ENCODE data around the gene SCOC. TPM values are rescaled to one million over a fixed set of nuclear protein-coding genes. Genes with fewer than 3 reads are reported as not detected.

Gene SCOC
- polyA plus RNA-seq, 1 donor from 2014 or later, result 320 TPM

DNA sequence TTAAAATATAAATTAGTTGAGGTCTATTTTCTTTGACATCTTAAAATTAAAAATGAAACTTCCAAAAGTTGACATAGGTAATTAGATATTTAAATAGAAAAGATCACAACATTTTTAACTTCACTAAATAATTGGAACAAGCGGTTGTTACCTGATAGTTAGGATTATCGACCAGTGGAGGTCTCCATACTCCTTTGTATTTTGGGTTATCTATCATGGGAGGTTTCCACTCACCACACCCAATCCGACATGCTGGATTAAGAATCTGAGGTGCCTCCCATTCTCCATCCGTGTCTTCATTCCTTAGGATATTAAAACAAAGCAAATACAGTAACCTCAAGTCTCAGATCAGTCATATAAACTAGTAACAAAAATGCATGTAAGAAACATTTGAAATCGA, 22.2 kb downstream of the SCOC start:
- H3K79me2 ChIP-seq (replicated peaks; ENCODE audit: insufficient read depth, low read length), result no peaks in the 10 kb centered on the region
- H2AFZ ChIP-seq (ENCODE audit: low read depth, low read length), result no peak overlapping the region
- no peak overlapping the region for H3K4me3 ChIP-seq (ENCODE audit: low read length)
- H3K36me3 ChIP-seq (ENCODE audit: insufficient read depth, low read length), result no peaks in the 10 kb centered on the region
- no peak overlapping the region for H3K4me2 ChIP-seq (ENCODE audit: low read length)
- no peaks in the 10 kb centered on the region for H4K20me1 ChIP-seq (ENCODE audit: insufficient read depth)
- TF ChIP-seq, protein P1, sequence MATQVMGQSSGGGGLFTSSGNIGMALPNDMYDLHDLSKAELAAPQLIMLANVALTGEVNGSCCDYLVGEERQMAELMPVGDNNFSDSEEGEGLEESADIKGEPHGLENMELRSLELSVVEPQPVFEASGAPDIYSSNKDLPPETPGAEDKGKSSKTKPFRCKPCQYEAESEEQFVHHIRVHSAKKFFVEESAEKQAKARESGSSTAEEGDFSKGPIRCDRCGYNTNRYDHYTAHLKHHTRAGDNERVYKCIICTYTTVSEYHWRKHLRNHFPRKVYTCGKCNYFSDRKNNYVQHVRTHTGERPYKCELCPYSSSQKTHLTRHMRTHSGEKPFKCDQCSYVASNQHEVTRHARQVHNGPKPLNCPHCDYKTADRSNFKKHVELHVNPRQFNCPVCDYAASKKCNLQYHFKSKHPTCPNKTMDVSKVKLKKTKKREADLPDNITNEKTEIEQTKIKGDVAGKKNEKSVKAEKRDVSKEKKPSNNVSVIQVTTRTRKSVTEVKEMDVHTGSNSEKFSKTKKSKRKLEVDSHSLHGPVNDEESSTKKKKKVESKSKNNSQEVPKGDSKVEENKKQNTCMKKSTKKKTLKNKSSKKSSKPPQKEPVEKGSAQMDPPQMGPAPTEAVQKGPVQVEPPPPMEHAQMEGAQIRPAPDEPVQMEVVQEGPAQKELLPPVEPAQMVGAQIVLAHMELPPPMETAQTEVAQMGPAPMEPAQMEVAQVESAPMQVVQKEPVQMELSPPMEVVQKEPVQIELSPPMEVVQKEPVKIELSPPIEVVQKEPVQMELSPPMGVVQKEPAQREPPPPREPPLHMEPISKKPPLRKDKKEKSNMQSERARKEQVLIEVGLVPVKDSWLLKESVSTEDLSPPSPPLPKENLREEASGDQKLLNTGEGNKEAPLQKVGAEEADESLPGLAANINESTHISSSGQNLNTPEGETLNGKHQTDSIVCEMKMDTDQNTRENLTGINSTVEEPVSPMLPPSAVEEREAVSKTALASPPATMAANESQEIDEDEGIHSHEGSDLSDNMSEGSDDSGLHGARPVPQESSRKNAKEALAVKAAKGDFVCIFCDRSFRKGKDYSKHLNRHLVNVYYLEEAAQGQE (IDR thresholded peaks at IDR 0.05; ENCODE audit: borderline replicate concordance), result no peak
- TF ChIP-seq POLR2AphosphoS5 (IDR thresholded peaks at IDR 0.05), result no peak
- TF ChIP-seq, protein P2, sequence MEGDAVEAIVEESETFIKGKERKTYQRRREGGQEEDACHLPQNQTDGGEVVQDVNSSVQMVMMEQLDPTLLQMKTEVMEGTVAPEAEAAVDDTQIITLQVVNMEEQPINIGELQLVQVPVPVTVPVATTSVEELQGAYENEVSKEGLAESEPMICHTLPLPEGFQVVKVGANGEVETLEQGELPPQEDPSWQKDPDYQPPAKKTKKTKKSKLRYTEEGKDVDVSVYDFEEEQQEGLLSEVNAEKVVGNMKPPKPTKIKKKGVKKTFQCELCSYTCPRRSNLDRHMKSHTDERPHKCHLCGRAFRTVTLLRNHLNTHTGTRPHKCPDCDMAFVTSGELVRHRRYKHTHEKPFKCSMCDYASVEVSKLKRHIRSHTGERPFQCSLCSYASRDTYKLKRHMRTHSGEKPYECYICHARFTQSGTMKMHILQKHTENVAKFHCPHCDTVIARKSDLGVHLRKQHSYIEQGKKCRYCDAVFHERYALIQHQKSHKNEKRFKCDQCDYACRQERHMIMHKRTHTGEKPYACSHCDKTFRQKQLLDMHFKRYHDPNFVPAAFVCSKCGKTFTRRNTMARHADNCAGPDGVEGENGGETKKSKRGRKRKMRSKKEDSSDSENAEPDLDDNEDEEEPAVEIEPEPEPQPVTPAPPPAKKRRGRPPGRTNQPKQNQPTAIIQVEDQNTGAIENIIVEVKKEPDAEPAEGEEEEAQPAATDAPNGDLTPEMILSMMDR (IDR thresholded peaks at IDR 0.05; ENCODE audit: poor library complexity, severe bottlenecking), result no peak
- TF ChIP-seq MXI1 (conservative IDR thresholded peaks at IDR 0.05; ENCODE audit: poor library complexity, severe bottlenecking), result no peak
- TF ChIP-seq EZH2 (IDR thresholded peaks at IDR 0.05; ENCODE audit: borderline replicate concordance, insufficient read depth, low read length, poor library complexity, severe bottlenecking), result no peak
- no peak for TF ChIP-seq RAD21 (conservative IDR thresholded peaks at IDR 0.05)
- no peak for TF ChIP-seq TAF1 (IDR thresholded peaks at IDR 0.05; ENCODE audit: low read depth)
- no peak for TF ChIP-seq EP300 (conservative IDR thresholded peaks at IDR 0.05; ENCODE audit: poor library complexity, severe bottlenecking)
- no peak for TF ChIP-seq SMC3 (conservative IDR thresholded peaks at IDR 0.05; ENCODE audit: poor library complexity)
- H3K9me3 ChIP-seq (ENCODE audit: low read length), result no peaks in the 10 kb centered on the region
- no peak overlapping the region for H3K9ac ChIP-seq (ENCODE audit: low read length)
- H3K27me3 ChIP-seq (ENCODE audit: insufficient read depth, low read depth, low read length), result no peaks in the 10 kb centered on the region
- H3F3A ChIP-seq (ENCODE audit: insufficient read depth, low read length, poor library complexity, severe bottlenecking), result no peaks in the 10 kb centered on the region
- no peak overlapping the region for H3K27ac ChIP-seq (ENCODE audit: low read length)
- H3K9me2 ChIP-seq (ENCODE audit: insufficient read depth, low read length), result no peaks in the 10 kb centered on the region

DNA sequence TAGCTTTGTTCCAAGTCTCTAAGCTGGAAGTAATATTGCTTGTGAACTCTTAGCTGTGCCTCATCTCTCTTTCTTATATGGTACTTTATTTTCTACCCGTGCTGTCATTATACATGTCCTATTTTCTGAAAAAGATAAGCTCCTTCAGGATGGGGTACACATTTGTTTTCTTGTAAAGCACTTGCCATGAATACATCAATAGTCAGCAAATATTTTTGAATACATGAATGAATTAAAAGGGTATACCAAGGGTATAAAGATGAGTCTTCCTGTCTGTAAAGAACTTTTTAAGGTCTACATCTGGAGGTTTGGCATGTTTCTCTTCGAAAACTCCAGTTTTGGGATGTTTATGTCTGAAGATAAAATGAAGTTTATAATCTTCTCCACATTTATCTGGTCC, 26.7 kb downstream of the SCOC start:
- Histone ChIP-seq H3K79me2 (replicated peaks; ENCODE audit: insufficient read depth, low read length) (no peaks in the 10 kb centered on the region), H3K27ac (ENCODE audit: low read length) (no peak overlapping the region), H3K4me3 (ENCODE audit: low read length) (no peak overlapping the region), H3K9me3 (ENCODE audit: low read length) (no peaks in the 10 kb centered on the region), H3K9me2 (ENCODE audit: insufficient read depth, low read length) (no peaks in the 10 kb centered on the region), H3K27me3 (ENCODE audit: insufficient read depth, low read depth, low read length) (no peaks in the 10 kb centered on the region), H3F3A (ENCODE audit: insufficient read depth, low read length, poor library complexity, severe bottlenecking) (no peaks in the 10 kb centered on the region), H3K36me3 (ENCODE audit: insufficient read depth, low read length) (no peaks in the 10 kb centered on the region), H3K4me2 (ENCODE audit: low read length) (no peak overlapping the region), H2AFZ (ENCODE audit: low read depth, low read length) (no peak overlapping the region), H4K20me1 (ENCODE audit: insufficient read depth) (no peaks in the 10 kb centered on the region), H3K9ac (ENCODE audit: low read length) (no peak overlapping the region)
- TF ChIP-seq RAD21 (conservative IDR thresholded peaks at IDR 0.05) (no peak), MXI1 (conservative IDR thresholded peaks at IDR 0.05; ENCODE audit: poor library complexity, severe bottlenecking) (no peak), EP300 (conservative IDR thresholded peaks at IDR 0.05; ENCODE audit: poor library complexity, severe bottlenecking) (no peak), TAF1 (IDR thresholded peaks at IDR 0.05; ENCODE audit: low read depth) (no peak), POLR2AphosphoS5 (IDR thresholded peaks at IDR 0.05) (no peak)
- TF ChIP-seq, protein P1 (IDR thresholded peaks at IDR 0.05; ENCODE audit: borderline replicate concordance), result no peak
